Measurements from ENCODE around the gene TGFBRAP1.

DNA sequence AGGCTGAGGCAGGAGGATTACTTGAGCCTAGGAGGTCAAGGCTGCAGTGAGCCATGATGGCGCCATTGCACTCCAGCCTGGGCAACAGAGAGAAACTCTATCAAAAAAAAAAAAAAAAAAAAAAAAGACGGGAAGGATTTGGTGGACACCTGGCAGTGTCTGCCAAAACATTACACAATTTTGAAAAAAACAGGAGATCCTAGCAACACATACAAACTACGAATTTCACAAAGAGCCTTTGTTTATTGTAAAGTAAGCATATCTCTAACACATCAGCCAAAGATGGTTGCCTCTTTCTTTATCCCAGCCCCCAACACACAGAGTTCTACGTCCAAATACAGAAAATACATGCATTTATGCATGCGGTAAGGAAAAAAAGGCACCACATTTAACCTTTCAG lies 80.4 kb downstream of the TGFBRAP1 start:
- TF ChIP-seq, protein P1, sequence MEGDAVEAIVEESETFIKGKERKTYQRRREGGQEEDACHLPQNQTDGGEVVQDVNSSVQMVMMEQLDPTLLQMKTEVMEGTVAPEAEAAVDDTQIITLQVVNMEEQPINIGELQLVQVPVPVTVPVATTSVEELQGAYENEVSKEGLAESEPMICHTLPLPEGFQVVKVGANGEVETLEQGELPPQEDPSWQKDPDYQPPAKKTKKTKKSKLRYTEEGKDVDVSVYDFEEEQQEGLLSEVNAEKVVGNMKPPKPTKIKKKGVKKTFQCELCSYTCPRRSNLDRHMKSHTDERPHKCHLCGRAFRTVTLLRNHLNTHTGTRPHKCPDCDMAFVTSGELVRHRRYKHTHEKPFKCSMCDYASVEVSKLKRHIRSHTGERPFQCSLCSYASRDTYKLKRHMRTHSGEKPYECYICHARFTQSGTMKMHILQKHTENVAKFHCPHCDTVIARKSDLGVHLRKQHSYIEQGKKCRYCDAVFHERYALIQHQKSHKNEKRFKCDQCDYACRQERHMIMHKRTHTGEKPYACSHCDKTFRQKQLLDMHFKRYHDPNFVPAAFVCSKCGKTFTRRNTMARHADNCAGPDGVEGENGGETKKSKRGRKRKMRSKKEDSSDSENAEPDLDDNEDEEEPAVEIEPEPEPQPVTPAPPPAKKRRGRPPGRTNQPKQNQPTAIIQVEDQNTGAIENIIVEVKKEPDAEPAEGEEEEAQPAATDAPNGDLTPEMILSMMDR (IDR thresholded peaks at IDR 0.05), result no peak
- TF ChIP-seq POLR2A (IDR thresholded peaks at IDR 0.05), result no peak
- no peak for TF ChIP-seq EP300 (IDR thresholded peaks at IDR 0.05)

All from tibial nerve (tissue), 4 donors.